Activated naive CD8-positive, alpha-beta T cell treated with anti-CD3 and anti-CD28 coated beads, Interleukin-2, amount 50 U/mL, for 16 hours (primary cell): Measurements from ENCODE around the gene FBXL7.

Source experiments
- DNase-seq: peaks from one replicate; pipeline ENCODE4 v3.0.0-alpha.2; 2020; ENCODE audit warnings: low read depth, low spot score

FBXL7 gene

DNA sequence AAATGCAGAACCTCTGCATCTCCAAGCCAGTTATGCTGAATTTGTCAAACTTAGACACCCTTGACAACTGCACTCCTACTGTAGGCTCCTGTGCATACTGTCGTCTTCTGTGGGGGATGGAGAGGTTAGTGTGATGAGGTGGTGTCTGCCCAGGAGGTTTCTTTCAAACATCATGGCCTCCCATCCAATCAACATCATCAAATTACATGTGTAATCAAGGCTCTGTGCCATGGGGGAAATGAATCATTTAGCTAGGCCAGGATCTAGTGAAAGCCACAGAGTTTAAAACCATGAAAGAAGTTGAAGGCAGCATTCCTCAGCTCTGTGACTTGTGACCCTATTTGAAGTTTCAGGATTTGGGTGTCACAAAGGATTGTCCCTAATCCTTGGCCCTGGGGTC lies 439.0 kb downstream of the FBXL7 start:
- no peak for DNase-seq

DNA sequence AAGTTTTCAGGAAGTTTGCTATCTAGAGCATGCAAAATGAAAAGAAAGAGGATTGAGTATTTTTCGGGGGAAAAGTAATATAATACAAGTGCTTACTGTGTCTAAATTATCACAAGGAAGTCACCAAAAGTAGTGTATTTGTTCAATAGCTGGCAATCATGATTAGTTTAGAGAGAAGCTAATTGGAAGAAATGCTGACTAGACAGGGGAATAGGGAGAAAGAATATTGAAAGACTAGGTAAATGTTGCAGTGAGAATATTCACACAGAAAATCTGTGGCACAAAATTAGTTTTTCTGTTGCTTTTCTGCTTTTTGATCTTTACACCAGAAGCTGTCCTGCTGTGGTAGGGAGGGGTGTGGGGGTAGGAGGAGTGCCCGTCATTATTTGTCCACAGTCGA lies 440.9 kb downstream of the FBXL7 start:
- DNase-seq = no peak

DNA sequence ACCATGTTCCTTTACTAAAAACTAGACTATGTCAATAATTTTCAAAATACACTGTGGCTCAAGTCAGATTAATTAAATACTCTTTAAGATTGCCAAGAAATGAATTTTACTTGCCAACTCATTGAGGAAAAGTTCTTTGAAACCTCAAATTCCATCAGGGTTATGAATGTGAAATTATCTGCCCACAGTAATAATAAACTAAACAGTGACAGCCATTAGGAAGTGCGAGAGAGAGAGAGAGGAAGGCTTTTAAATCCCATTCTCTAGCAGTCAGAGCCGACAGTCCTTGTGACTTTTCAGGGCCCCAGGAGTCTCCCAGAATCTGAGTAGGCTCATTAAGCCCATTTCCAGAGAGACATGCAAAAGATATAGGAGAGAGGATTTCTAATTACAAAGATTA lies 443.5 kb downstream of the FBXL7 start:
- no peak for DNase-seq

DNA sequence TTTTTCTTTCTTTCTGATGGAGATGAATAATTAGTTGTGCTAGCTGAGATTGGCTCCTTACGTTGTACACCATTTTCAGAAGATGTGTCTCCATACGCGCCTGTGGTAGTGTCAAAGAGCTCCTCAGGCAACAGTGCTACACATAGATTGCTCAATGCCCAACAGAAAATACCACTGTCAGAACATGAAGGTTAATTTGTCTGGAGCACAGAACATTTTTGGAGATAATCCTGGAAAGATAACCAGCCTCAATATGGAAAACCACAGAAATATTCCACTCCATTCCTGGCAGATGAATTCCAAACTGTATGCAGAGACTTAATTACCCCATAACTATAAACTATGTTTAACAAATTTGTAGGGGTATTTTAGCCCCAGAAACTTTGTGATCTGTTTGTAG lies 446.0 kb downstream of the FBXL7 start:
- DNase-seq = no peak

DNA sequence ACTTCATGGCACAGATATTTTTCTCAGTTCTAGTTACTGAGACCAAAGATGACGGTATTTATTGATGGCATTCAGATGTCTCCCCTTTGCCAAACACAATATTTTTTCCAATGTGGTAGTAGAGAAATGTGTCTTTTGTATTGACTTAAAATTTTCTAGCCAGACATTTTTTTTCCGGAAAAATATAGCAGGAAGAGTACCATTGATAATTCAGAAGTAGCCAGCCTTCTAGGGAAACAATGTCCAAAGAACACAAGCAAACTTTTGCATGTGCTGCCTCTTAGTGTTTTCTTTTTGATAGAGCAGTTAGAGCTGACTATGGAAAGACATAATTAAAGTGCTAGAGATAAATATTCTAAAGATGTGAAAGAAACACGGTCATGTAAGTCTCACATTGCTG lies 448.2 kb downstream of the FBXL7 start:
- no peak for DNase-seq

DNA sequence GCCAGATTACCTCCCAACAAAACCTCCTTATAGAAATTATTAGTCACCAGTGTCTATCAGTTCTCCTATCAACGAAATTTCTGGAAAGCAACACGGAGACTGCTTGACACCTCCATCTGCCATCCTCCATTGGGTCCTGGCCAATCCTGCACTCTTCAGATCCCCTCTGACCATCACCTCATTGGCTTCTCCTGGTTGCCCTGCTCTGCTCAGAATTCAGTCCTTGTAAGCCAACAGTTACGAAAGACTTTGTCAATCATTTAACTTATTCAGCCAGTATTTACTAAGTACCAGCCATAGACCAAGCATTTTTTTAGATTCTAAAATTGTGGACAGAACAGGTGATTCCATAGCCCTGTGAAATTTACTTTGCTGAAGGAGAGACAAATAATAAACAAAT lies 451.1 kb downstream of the FBXL7 start:
- no peak for DNase-seq

DNA sequence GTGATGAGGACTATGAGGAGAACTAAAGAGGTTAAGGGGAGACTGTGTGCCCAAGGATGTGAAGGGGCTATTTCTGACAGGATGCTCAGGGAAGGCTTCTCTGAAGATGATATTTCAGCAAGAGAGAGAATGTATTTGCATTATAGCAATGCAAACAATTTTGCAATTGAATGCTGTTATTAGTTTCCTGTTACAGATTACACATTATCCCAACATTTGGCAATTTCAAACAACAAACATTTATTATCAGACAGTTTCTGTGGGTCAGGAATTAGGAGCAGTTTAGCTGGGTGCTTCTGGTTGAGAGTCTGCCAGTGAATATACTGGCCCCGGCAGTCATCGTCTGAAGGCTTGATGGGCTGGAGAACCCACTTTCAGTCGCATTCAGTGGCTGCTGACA lies 451.6 kb downstream of the FBXL7 start:
- no peak for DNase-seq

DNA sequence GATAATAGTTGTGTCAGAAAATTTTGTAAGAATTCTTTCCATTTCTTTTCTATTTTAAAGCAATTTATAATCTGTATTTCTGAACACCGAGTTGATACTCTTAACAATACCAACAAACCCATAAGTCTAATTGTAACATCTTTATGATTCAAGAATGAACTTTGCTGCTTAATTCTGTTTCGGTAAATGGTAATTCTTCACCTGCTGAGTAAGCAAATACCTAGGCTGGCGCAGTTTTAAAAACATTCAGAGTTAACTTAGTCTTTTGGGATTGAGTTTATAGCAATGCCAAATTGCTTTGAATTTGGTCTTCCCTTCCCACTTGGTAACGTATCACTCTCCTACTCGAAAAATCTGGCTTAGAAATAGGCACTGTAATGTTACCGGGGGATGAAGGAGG lies 456.6 kb downstream of the FBXL7 start:
- DNase-seq = no peak

DNA sequence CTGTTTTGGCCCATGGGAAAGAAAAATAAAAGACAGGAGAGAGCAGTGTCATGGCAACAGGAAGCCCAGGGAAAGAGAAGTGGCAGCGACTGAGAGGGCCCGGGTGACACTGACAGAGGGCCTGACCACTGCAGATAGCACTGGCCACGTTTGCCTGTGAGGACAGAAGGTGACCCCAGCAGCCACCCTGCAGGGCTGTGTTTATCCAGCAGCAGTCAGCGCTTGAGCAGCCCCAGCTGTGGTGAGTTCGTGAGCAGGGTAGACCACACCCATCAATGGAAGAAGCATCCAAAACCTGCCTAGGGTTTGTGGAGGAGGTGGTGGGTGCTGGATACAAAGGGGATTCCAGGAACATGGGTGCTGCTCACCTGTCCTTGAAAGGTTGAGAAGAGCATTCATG lies 457.1 kb downstream of the FBXL7 start:
- DNase-seq = no peak

DNA sequence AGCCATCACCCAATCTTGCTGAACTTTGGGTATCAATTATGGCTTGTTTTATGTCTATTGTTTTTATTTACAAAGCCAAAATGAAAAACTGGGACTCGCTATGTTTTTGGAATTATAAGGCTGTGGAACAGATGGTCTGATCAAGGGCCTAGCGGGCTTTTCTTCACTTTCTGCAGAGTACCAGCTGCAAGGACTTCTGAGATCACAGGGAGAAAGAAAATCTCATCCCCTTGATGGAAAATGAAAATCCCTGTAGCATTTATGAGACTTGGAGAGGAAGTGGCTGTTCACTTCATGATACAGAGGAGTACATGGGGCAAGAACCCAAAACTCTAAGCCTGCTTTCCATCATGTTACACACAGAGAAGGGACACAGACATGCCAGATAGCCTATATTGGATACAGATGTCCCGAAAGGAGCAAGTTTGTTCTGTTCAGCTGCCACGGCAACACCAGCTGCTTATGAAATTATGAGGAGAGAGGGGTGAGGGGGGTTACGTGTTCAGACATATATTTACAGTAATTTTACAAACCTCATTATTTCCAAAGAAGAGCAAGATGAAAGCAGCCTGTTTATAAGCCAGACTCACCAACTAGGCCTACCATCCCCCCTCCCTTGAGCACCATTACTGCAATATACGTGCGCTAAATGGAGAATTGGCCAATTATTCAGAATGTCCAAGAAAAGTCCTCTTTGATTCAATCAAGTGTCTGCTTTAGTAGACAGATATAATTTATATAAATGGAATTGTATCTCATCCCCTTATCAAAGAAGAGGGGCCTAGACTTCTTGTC lies 459.6 kb downstream of the FBXL7 start:
- no peak for DNase-seq

DNA sequence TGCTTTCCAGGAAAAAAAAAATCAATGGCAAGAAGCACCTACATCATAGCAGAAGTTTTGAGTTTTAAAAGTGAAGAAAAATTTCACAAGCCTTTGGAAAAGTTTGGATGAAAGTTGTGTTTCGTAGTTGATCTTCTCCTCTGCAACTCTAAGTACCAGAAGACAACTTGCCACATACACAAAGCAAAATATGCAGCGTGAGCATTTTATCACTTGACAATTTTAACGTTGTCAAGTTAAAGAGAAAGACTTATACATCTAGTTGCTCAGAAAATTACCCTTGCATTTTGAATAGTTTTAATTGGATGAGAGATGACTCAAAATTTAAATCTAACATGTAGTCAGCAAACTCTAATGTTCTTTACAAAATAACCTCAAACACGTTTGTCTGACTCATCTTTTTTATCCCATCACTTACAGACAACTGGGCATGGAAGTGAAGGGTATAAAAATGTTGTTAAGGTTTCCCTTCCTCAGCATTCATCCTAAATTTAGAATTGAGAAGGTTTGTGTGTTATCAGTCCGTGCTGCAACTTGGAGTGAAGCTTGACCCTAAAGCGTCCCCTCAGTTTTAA lies 466.2 kb downstream of the FBXL7 start:
- no peak for DNase-seq

DNA sequence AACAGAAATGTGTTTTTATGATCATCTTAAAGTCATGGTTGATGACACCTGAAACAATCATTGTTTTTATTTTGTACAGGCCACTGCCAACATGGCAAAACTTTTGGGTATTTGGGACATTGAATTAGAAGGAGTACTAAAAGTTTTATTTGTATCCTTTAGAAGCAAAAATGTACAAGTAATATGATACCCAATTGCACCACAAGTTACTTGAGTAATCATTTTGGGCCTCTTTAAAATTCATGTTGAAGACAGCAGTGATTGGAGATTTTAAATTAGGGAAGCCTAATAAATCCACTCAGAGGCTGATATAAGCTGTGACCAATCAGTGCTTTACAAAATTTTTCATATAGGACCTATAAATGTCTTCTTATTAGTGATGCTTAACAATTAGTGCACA lies 466.7 kb downstream of the FBXL7 start:
- no peak for DNase-seq

DNA sequence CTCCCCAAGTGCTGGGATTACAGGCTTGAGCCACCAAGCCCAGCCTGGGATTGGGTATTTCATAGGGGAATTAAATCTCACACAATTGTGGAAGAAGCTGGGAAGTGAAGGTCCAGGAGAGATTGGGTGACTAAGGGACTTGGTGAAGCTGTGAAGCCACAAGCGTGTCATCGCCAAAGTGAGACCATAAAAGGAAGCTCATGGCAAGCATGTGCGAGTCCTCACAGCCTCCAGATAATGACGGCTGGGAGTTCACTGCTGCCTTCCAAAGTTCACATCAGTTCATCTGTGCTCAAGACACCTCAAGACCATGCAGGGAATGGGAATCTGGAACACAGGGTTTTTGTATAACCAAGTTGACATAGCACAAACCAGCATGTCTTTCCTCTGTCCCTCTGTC lies 469.0 kb downstream of the FBXL7 start:
- DNase-seq = no peak

DNA sequence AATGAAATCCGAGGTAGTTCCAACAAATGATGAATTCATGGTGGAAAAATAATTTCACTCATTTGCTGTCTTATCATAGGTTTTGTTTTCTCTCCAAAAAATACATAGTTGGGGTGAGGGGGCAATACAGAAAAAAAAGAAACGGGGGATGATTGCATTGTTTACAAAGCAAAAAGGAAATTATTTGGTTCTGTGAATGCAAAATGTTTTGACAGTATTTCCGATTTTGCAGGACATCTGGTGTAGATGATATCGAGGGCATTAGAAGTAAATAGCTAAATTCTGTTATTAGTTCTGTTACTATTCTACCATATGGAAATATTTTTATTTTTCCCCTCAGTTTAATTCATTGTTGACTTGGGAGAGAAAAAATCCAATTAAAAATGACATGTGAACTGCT lies 477.9 kb downstream of the FBXL7 start:
- DNase-seq = no peak

DNA sequence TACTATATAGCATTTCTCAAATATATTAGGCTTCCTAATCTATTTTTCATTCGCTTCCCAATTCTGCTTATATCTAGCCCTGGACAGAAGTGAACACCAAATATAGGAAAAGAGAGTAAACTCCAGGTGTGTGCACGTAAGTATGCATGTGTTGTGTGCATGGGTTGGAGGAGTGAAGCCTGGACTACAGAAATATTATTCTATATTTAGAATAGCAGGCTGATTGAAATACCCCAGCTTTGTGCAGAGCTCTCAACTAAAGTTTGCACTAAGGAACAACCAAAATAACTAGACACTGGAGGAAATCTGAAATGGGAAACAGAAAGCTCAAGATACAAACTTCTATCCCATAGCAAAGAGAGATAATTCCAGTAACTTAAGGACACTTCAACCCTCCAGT lies 480.9 kb downstream of the FBXL7 start:
- DNase-seq = no peak

DNA sequence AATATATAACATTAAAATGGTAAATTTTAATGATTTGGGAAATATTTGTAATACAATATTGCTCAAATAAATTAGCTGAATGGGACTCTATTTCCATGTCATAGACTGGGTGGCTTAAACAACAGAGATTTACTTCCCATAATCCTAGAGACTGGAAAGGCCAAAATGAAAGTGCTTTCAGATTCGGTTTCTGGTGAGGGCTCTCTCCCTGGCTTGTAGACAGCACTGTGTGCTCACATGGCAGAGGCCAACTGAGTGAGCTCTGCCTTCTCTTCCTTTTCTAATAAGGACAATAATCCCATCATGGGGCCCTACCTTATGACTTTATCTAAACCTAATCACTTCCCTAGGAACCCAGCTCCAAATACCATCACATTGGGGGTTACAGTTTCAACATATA lies 483.4 kb downstream of the FBXL7 start:
- DNase-seq = no peak
